HepG2 (cell line): ENCODE results near the gene CHCHD6. TPM values are rescaled to one million over a fixed set of nuclear protein-coding genes. Genes with fewer than 3 reads are reported as not detected.

Experiments
- ATAC-seq: fragments of 200-7000 bp; cut with Tn5 transposase; 3 replicates; pipeline ENCODE4 v1.9.1; 2020; ENCODE audit warnings: mild to moderate bottlenecking, moderate library complexity
- BruUV-seq: library from RNA; stranded (reverse); fragments of 400-500 nt; replicated peaks from 2 replicates; lab custom pipeline; 2021; lab: Mats Ljungman, UMichigan
- CTCF ChIA-PET: fragments of 300-600 bp; formaldehyde crosslinking; extraction: SDS; loops from one replicate; lab custom pipeline; 2021; ENCODE audit warnings: low total read pairs, inconsistent platforms, low intra/inter-chr PET ratio; lab: Yijun Ruan, JAX
- POLR2A ChIA-PET: fragments of 350-600 bp; sonication (Branson Sonifier 250); formaldehyde crosslinking; loops from one replicate; lab custom pipeline; 2020; ENCODE audit warnings: antibody characterized with exemption, inconsistent platforms; lab: Yijun Ruan, JAX
- DNase-seq: peaks from one replicate; pipeline ENCODE4 v3.0.0-alpha.2; 2015; ENCODE audit warnings: low spot score
- FAIRE-seq: peaks from 3 replicates; lab custom pipeline; 2011; peaks lifted over from hg19 to GRCh38; lab: Jason Lieb, UNC
- H2AFZ ChIP-seq: one replicate; pipeline ENCODE4 v1.6.1; 2011; ENCODE audit warnings: low read length, inconsistent platforms
- H3K27ac ChIP-seq: fragments of 300-600 bp; 3 replicates; pipeline ENCODE4 v1.8.0; 2011; ENCODE audit warnings: mixed run types, mild to moderate bottlenecking, mixed read lengths, low read length, inconsistent platforms; ENCODE audit not compliant: insufficient read depth; ENCODE audit errors: extremely low read length
- H3K27me3 ChIP-seq, 2 experiments: fragments of 200-600 bp in 1 of 2; 2 replicates in 1 of 2; 3 replicates in 1 of 2; pipeline versions ENCODE4 v1.6.0 to v1.8.0; 2011; ENCODE audit warnings: low read length in 2 of 2, mild to moderate bottlenecking in 2 of 2, moderate library complexity in 2 of 2, inconsistent platforms in 1 of 2; ENCODE audit not compliant: insufficient read depth in 2 of 2, control insufficient read depth in 1 of 2
- H3K36me3 ChIP-seq, 2 experiments: fragments of 200-600 bp in 1 of 2; replicated peaks in 1 of 2; 2 replicates in 1 of 2; 3 replicates in 1 of 2; pipeline versions ENCODE4 v1.5.1 to v1.8.0; 2011; ENCODE audit warnings: low read length in 2 of 2, inconsistent platforms in 1 of 2; ENCODE audit not compliant: insufficient read depth in 2 of 2, control insufficient read depth in 1 of 2
- H3K4me1 ChIP-seq: 2 replicates; pipeline ENCODE4 v1.5.1; 2012; ENCODE audit warnings: low read length, inconsistent platforms; ENCODE audit not compliant: insufficient read depth
- H3K4me2 ChIP-seq: 2 replicates; pipeline ENCODE4 v1.6.0; 2011; ENCODE audit warnings: low read depth, low read length, inconsistent platforms
- H3K4me3 ChIP-seq, 3 experiments: fragments of 200-600 bp in 1 of 3; sonication (generic), shearing (Covaris generic) in 1 of 3; replicated peaks in 1 of 3; 2 replicates each; pipeline ENCODE4 v1.5.1; 2011 to 2016; ENCODE audit warnings: low read length in 3 of 3, inconsistent platforms in 2 of 3, low read depth in 2 of 3, mild to moderate bottlenecking in 2 of 3, control low read depth in 1 of 3, mixed read lengths in 1 of 3; ENCODE audit not compliant: insufficient read depth in 1 of 3
- H3K79me2 ChIP-seq: one replicate; pipeline ENCODE4 v1.6.1; 2011; ENCODE audit warnings: low read length, inconsistent platforms; ENCODE audit not compliant: insufficient read depth
- H3K9ac ChIP-seq: 2 replicates; pipeline ENCODE4 v1.6.0; 2011; ENCODE audit warnings: mild to moderate bottlenecking, low read depth, low read length, inconsistent platforms; ENCODE audit not compliant: insufficient read depth
- H3K9me3 ChIP-seq: 2 replicates; pipeline ENCODE4 v1.5.1; 2012; ENCODE audit warnings: mild to moderate bottlenecking, low read length
- H4K20me1 ChIP-seq: 2 replicates; pipeline ENCODE4 v1.6.0; 2011; ENCODE audit warnings: inconsistent platforms, mild to moderate bottlenecking, low read length, moderate library complexity; ENCODE audit not compliant: insufficient read depth
- AGO2 ChIP-seq: fragments of 200-400 bp; formaldehyde crosslinking; optimal IDR thresholded peaks from 2 replicates; pipeline ENCODE3; 2017; ENCODE audit warnings: mild to moderate bottlenecking, low read depth, low read length, moderate library complexity
- GABPA ChIP-seq, 2 experiments: IDR thresholded peaks; 2 replicates each; pipeline ENCODE4 v1.6.1; 2011 to 2016; ENCODE audit warnings: low read depth in 2 of 2, low read length in 1 of 2, missing biosample characterization in 1 of 2, missing genetic modification characterization in 1 of 2
- HES4 ChIP-seq: sonication (generic); formaldehyde crosslinking; IDR thresholded peaks from 2 replicates; pipeline ENCODE4 v1.9.0; 2021; ENCODE audit warnings: mild to moderate bottlenecking, missing genetic modification reagents, borderline replicate concordance
- IRF1 ChIP-seq: sonication (generic); formaldehyde crosslinking; IDR thresholded peaks from 2 replicates; pipeline ENCODE4 v1.4.0; 2020; ENCODE audit warnings: low read depth, mild to moderate bottlenecking, missing genetic modification reagents
- RFX1 ChIP-seq: fragments of 450-650 bp; IDR thresholded peaks from 2 replicates; pipeline ENCODE4 v1.6.1; 2017
- SKI ChIP-seq: fragments of 450-650 bp; IDR thresholded peaks from one replicate; pipeline ENCODE4 v1.6.1; 2018; ENCODE audit warnings: mild to moderate bottlenecking; ENCODE audit not compliant: partially characterized antibody
- SP1 ChIP-seq, 2 experiments: fragments of 450-650 bp in 1 of 2; sonication (generic) in 1 of 2; formaldehyde crosslinking in 1 of 2; IDR thresholded peaks; 2 replicates each; pipeline versions ENCODE4 v1.4.0 to v1.6.1; 2016 to 2020; ENCODE audit warnings: missing genetic modification reagents in 1 of 2
- ZBTB10 ChIP-seq: sonication (generic); formaldehyde crosslinking; IDR thresholded peaks from 2 replicates; pipeline ENCODE4 v1.4.0; 2020; ENCODE audit warnings: missing genetic modification reagents, borderline replicate concordance
- ZBTB7A ChIP-seq: sonication (generic); formaldehyde crosslinking; IDR thresholded peaks from 2 replicates; pipeline ENCODE4 v1.8.0; 2022; ENCODE audit warnings: mild to moderate bottlenecking, missing genetic modification reagents
- ZNF281 ChIP-seq: sonication (generic); formaldehyde crosslinking; IDR thresholded peaks from 2 replicates; pipeline ENCODE4 v1.4.0; 2020; ENCODE audit warnings: missing genetic modification reagents, borderline replicate concordance
- ZNF713 ChIP-seq: sonication (generic); formaldehyde crosslinking; IDR thresholded peaks from 2 replicates; pipeline ENCODE4 v1.4.0; 2020; ENCODE audit warnings: mild to moderate bottlenecking, missing genetic modification reagents
- WGBS: methylation state at CpG from one replicate; pipeline ENCODE4 v1.1.6; 2017; ENCODE audit warnings: low lambda C conversion rate; 5-methylcytosine and 5-hydroxymethylcytosine counted together
- in situ Hi-C: cut with HindIII; loops from 2 replicates; pipeline ENCODE4 v1.10.0; 2017; ENCODE audit warnings: low pct_unique_long_range_greater_than_20kb; ENCODE audit not compliant: extremely low pct_ligation_motif_present
- intact Hi-C: fragments of 100-400 bp; cut with micrococcal nuclease; formaldehyde crosslinking; loops from one replicate; pipeline ENCODE4 v1.10.0; 2022; ENCODE audit not compliant: unreplicated experiment
- polyA plus RNA-seq, 8 experiments: library from polyadenylated mRNA; depleted of rRNA in 3 of 8; stranded (reverse) in 7 of 8; unstranded in 1 of 8; fragments of >200 nt; fragmentation: Illumina TruSeq in 4 of 8; extraction: Trizol in 4 of 8; gene quantifications; 2 replicates each; pipeline versions ENCODE4 v1.2.1 to v1.2.3, GENCODE V29; 2011 to 2016; ENCODE audit warnings: low read depth in 4 of 8, missing spikeins in 1 of 8, mixed read lengths in 1 of 8; ENCODE audit not compliant: insufficient read depth in 1 of 8
- total RNA-seq, 5 experiments: library from RNA; depleted of rRNA; stranded (reverse); fragments of >200 nt; fragmentation: Illumina TruSeq; extraction: Trizol; gene quantifications; 2 replicates each; pipeline ENCODE4 v1.2.3, GENCODE V29; 2016; ENCODE audit warnings: low read depth in 1 of 5

The CHCHD6 gene
- total and polyA plus RNA-seq, 2 of the 13 experiments (the other 11 are each of a cell fraction or from before 2014, with no cell fraction given) = 20.3 to 20.8 TPM

GRCh38 chr3:126994661-126995245 is 290.7 kb downstream of the CHCHD6 start:
- in situ Hi-C loops = no loop called here
- ATAC-seq = no peak
- H2AFZ ChIP-seq = no peak overlapping the region
- FAIRE-seq = no peak
- CTCF ChIA-PET = no interaction called here
- no peaks in the 10 kb centered on the region for H3K79me2 ChIP-seq
- no peaks in the 10 kb centered on the region; a peak in 1 of 5 replicates for H3K27me3 ChIP-seq
- H3K4me1 ChIP-seq = no peaks in the 10 kb centered on the region
- POLR2A ChIA-PET = no interaction called here
- no TSS peak for BruUV-seq
- H3K4me3 ChIP-seq = no peak overlapping the region
- no peak overlapping the region for H3K27ac ChIP-seq
- peaks cover 2% of the 10 kb centered on the region; the same call in 1 of the 2 replicates for H4K20me1 ChIP-seq
- H3K36me3 ChIP-seq = peaks cover 11 to 16% of the 10 kb centered on the region in 2 experiments; a peak in 4 of 5 replicates
- H3K9me3 ChIP-seq = no peaks in the 10 kb centered on the region
- intact Hi-C loops = no loop called here
- TF ChIP-seq AGO2 = peak; percentile 26
- TF ChIP-seq ZBTB10 = no peak
- DNase-seq = no peak
- WGBS = 95% methylated on average over 5 of the region's 10 CpGs
- H3K9ac ChIP-seq = no peak overlapping the region
- no peak overlapping the region for H3K4me2 ChIP-seq

- ATAC-seq = no peak
- peaks cover 2% of the 10 kb centered on the region; the same call in 1 of the 2 replicates for H4K20me1 ChIP-seq
- DNase-seq = no peak
- H3K4me2 ChIP-seq = no peak overlapping the region
- no peak overlapping the region for H3K27ac ChIP-seq
- intact Hi-C loops (no loop called here), in situ Hi-C loops (no loop called here)
- no peaks in the 10 kb centered on the region for H3K9me3 ChIP-seq
- H3K4me3 ChIP-seq = no peak overlapping the region
- no TSS peak for BruUV-seq
- WGBS = 80% methylated on average over 3 of the region's 12 CpGs
- ChIA-PET CTCF (no interaction called here), POLR2A (no interaction called here)
- no peak for FAIRE-seq
- no peak overlapping the region for H3K9ac ChIP-seq
- H3K79me2 ChIP-seq = no peaks in the 10 kb centered on the region
- no peaks in the 10 kb centered on the region for H3K4me1 ChIP-seq
- no peaks in the 10 kb centered on the region; a peak in 1 of 5 replicates for H3K27me3 ChIP-seq
- peaks cover 5 to 14% of the 10 kb centered on the region in 2 experiments; a peak in 3 of 5 replicates for H3K36me3 ChIP-seq
- H2AFZ ChIP-seq = no peak overlapping the region
- TF ChIP-seq SKI = no peak
- TF ChIP-seq RFX1 = no peak
- TF ChIP-seq ZBTB7A (CRISPR knock-in tag) = no peak
- no peak for TF ChIP-seq ZNF713 (CRISPR knock-in tag)
- no peak for TF ChIP-seq SP1 (IDR thresholded peaks at IDR 0.05)
- no peak for TF ChIP-seq SP1 (CRISPR knock-in tag; IDR thresholded peaks at IDR 0.05)
- no peak for TF ChIP-seq GABPA (IDR thresholded peaks at IDR 0.05; ENCODE audit: low read depth, low read length)
- TF ChIP-seq GABPA (CRISPR knock-in tag; IDR thresholded peaks at IDR 0.05; ENCODE audit: low read depth) = no peak
- no peak for TF ChIP-seq ZNF281 (CRISPR knock-in tag)
- TF ChIP-seq HES4 (CRISPR knock-in tag) = no peak
- TF ChIP-seq IRF1 (CRISPR knock-in tag) = no peak
Observed at GRCh38 chr3:126995254-126995780, 291.3 kb downstream of the CHCHD6 start.
